Measurements from ENCODE around the gene PAPOLA. TPM values are rescaled to one million over a fixed set of nuclear protein-coding genes. Genes with fewer than 3 reads are reported as not detected.

The PAPOLA gene
- total and polyA plus RNA-seq, 9 of the 15 experiments (the other 6 are each of a cell fraction or from before 2014, with no cell fraction given): 51.1 to 199 (median 95.8) TPM

- no peaks in the 10 kb centered on the region for H3K27me3 ChIP-seq (ENCODE audit: control insufficient read depth in 2 of 2, insufficient read depth in 2 of 2, low read length in 2 of 2)
- H3K9me1 ChIP-seq (ENCODE audit: control insufficient read depth, insufficient read depth, low read length): no peaks in the 10 kb centered on the region
- H3K9me3 ChIP-seq (replicated peaks; ENCODE audit: control insufficient read depth, insufficient read depth, low read depth, low read length): no peaks in the 10 kb centered on the region
- FAIRE-seq: no peak
- H3K4me1 ChIP-seq (replicated peaks in 1 of 2; ENCODE audit: control insufficient read depth in 2 of 2, insufficient read depth in 2 of 2, low read length in 2 of 2): no peaks in the 10 kb centered on the region
- no peak overlapping the region for H3K9ac ChIP-seq (ENCODE audit: insufficient read depth in 1 of 2, low read depth in 2 of 2, low read length in 2 of 2)
- H3K4me2 ChIP-seq (ENCODE audit: insufficient read depth, low read length): no peak overlapping the region
- ChIA-PET POLR2A (no interaction called here), CTCF (ENCODE audit: low intra/inter-chr PET ratio) (no interaction called here)
- intact Hi-C loops (cut with micrococcal nuclease): no loop called here
- H3K4me3 ChIP-seq: no peak overlapping the region
- no peak overlapping the region for H3K27ac ChIP-seq (ENCODE audit: extremely low read depth, low read depth, low read length)
- no peaks in the 10 kb centered on the region for H3K79me2 ChIP-seq (ENCODE audit: control insufficient read depth, insufficient read depth, low read length)
- peaks cover 65% of the 10 kb centered on the region; the same call in 2 of the 3 replicates for H3K36me3 ChIP-seq (ENCODE audit: control insufficient read depth, insufficient read depth, low read length)
- no peaks in the 10 kb centered on the region for H4K20me1 ChIP-seq (replicated peaks; ENCODE audit: control insufficient read depth, insufficient read depth, low read length)
- no peak overlapping the region for H2AFZ ChIP-seq (ENCODE audit: low read depth, low read length)
- in situ Hi-C loops (cut with MboI): no loop called here
- no peak for DNase-seq (ENCODE audit: extremely low read depth in 1 of 4, low spot score in 3 of 4)
- no peak for ATAC-seq
- BruUV-seq (replicated peaks): no TSS peak
- TF ChIP-seq, protein P1, sequence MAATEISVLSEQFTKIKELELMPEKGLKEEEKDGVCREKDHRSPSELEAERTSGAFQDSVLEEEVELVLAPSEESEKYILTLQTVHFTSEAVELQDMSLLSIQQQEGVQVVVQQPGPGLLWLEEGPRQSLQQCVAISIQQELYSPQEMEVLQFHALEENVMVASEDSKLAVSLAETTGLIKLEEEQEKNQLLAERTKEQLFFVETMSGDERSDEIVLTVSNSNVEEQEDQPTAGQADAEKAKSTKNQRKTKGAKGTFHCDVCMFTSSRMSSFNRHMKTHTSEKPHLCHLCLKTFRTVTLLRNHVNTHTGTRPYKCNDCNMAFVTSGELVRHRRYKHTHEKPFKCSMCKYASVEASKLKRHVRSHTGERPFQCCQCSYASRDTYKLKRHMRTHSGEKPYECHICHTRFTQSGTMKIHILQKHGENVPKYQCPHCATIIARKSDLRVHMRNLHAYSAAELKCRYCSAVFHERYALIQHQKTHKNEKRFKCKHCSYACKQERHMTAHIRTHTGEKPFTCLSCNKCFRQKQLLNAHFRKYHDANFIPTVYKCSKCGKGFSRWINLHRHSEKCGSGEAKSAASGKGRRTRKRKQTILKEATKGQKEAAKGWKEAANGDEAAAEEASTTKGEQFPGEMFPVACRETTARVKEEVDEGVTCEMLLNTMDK (IDR thresholded peaks at IDR 0.05; ENCODE audit: borderline replicate concordance, insufficient read depth, low read depth, low read length, poor library complexity, severe bottlenecking): no peak
- TF ChIP-seq ETS2 (tag; IDR thresholded peaks at IDR 0.05; ENCODE audit: borderline replicate concordance, poor library complexity, severe bottlenecking) (no peak), NFIX (CRISPR knock-in tag; IDR thresholded peaks at IDR 0.05; ENCODE audit: low read depth) (no peak), TAF9B (IDR thresholded peaks at IDR 0.05; ENCODE audit: partially characterized antibody) (no peak), KLF16 (IDR thresholded peaks at IDR 0.05) (no peak), TEAD1 (CRISPR knock-in tag; IDR thresholded peaks at IDR 0.05) (no peak), GTF3C2 (IDR thresholded peaks at IDR 0.05; ENCODE audit: borderline replicate concordance, extremely low read depth, insufficient read length) (no peak), PCBP2 (IDR thresholded peaks at IDR 0.05; ENCODE audit: low read depth, low read length, poor library complexity, severe bottlenecking) (no peak), ZNF282 (CRISPR knock-in tag; IDR thresholded peaks at IDR 0.05) (no peak), DNMT1 (IDR thresholded peaks at IDR 0.05) (no peak), ZNF124 (CRISPR knock-in tag; IDR thresholded peaks at IDR 0.05) (no peak), CHD4 (IDR thresholded peaks at IDR 0.05; ENCODE audit: insufficient read depth, insufficient replicate concordance, low read depth, low read length, poor library complexity, severe bottlenecking) (no peak), CBFA2T3 (IDR thresholded peaks at IDR 0.05) (no peak), ZNF778 (CRISPR knock-in tag; IDR thresholded peaks at IDR 0.05) (no peak)
- TF ChIP-seq, protein P2, sequence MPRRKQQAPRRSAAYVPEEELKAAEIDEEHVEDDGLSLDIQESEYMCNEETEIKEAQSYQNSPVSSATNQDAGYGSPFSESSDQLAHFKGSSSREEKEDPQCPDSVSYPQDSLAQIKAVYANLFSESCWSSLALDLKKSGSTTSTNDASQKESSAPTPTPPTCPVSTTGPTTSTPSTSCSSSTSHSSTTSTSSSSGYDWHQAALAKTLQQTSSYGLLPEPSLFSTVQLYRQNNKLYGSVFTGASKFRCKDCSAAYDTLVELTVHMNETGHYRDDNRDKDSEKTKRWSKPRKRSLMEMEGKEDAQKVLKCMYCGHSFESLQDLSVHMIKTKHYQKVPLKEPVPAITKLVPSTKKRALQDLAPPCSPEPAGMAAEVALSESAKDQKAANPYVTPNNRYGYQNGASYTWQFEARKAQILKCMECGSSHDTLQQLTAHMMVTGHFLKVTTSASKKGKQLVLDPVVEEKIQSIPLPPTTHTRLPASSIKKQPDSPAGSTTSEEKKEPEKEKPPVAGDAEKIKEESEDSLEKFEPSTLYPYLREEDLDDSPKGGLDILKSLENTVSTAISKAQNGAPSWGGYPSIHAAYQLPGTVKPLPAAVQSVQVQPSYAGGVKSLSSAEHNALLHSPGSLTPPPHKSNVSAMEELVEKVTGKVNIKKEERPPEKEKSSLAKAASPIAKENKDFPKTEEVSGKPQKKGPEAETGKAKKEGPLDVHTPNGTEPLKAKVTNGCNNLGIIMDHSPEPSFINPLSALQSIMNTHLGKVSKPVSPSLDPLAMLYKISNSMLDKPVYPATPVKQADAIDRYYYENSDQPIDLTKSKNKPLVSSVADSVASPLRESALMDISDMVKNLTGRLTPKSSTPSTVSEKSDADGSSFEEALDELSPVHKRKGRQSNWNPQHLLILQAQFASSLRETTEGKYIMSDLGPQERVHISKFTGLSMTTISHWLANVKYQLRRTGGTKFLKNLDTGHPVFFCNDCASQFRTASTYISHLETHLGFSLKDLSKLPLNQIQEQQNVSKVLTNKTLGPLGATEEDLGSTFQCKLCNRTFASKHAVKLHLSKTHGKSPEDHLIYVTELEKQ (CRISPR knock-in tag; IDR thresholded peaks at IDR 0.05): no peak
Measured at GRCh38 chr14:96532632-96533031, 30.4 kb downstream of the PAPOLA start.

Measured in K562 (cell line).